Panc1 (cell line): Measurements from ENCODE around the gene CMTM8. TPM values are rescaled to one million over a fixed set of nuclear protein-coding genes. Genes with fewer than 3 reads are reported as not detected.

Experiments
- ATAC-seq: fragments of 200-7000 bp; cut with Tn5 transposase; 2 replicates; pipeline ENCODE4 v1.9.1; 2020; ENCODE audit warnings: mild to moderate bottlenecking, moderate library complexity
- BruUV-seq: library from RNA; stranded (reverse); fragments of 400-500 nt; replicated peaks from 2 replicates; lab custom pipeline; 2021; lab: Mats Ljungman, UMichigan
- CTCF ChIA-PET: fragments of 300-600 bp; sonication (Branson Sonifier 250); formaldehyde crosslinking; loops from one replicate; lab custom pipeline; 2022; ENCODE audit warnings: antibody characterized with exemption; lab: Charles Lee
- POLR2A ChIA-PET: fragments of 300-600 bp; sonication (Branson Sonifier 250); formaldehyde crosslinking; loops from one replicate; lab custom pipeline; 2022; ENCODE audit warnings: antibody characterized with exemption; lab: Charles Lee
- DNase-seq: peaks from one replicate; pipeline ENCODE4 v3.0.0-alpha.2; 2010; ENCODE audit warnings: low read depth, low spot score
- H3K27ac ChIP-seq: 2 replicates; pipeline ENCODE4 v1.5.1; 2011; ENCODE audit warnings: mild to moderate bottlenecking, low read length, inconsistent platforms
- H3K27me3 ChIP-seq: fragments of 200-500 bp; sonication (Bioruptor generic); 2 replicates; pipeline ENCODE4 v1.6.0; 2014; ENCODE audit warnings: low read length, inconsistent platforms; ENCODE audit not compliant: control insufficient read depth, insufficient read depth
- H3K36me3 ChIP-seq: fragments of 200-500 bp; sonication (Bioruptor generic); 2 replicates; pipeline ENCODE4 v1.5.1; 2014; ENCODE audit warnings: inconsistent platforms, mild to moderate bottlenecking, low read length, moderate library complexity; ENCODE audit not compliant: control insufficient read depth, insufficient read depth
- H3K4me1 ChIP-seq: 2 replicates; pipeline ENCODE4 v1.5.1; 2011; ENCODE audit warnings: inconsistent platforms, mild to moderate bottlenecking, low read length, moderate library complexity; ENCODE audit not compliant: control insufficient read depth, insufficient read depth
- H3K4me3 ChIP-seq, 2 experiments: 2 replicates each; pipeline ENCODE4 v1.5.1; 2011 to 2012; ENCODE audit warnings: low read depth in 2 of 2, low read length in 2 of 2, mild to moderate bottlenecking in 2 of 2, inconsistent platforms in 1 of 2, moderate library complexity in 1 of 2
- H3K9me3 ChIP-seq: fragments of 200-500 bp; sonication (Bioruptor generic); 2 replicates; pipeline ENCODE4 v1.5.1; 2014; ENCODE audit warnings: low read depth, mild to moderate bottlenecking, inconsistent platforms, low read length, moderate library complexity; ENCODE audit not compliant: control insufficient read depth, insufficient read depth
- POLR2AphosphoS5 ChIP-seq: IDR thresholded peaks from 2 replicates; pipeline ENCODE4 v1.6.1; 2012; ENCODE audit warnings: mild to moderate bottlenecking, low read depth, low read length, moderate library complexity
- SIN3A ChIP-seq: IDR thresholded peaks from 2 replicates; pipeline ENCODE4 v1.6.1; 2012; ENCODE audit warnings: low read depth, mild to moderate bottlenecking, low read length, moderate library complexity, borderline replicate concordance; ENCODE audit not compliant: insufficient read depth
- TCF7L2 ChIP-seq: IDR thresholded peaks from 2 replicates; pipeline ENCODE4 v1.6.1; 2011; ENCODE audit warnings: mild to moderate bottlenecking, low read depth, low read length, inconsistent platforms
- in situ Hi-C: cut with HindIII; loops from 2 replicates; pipeline ENCODE4 v1.10.0; 2016; ENCODE audit warnings: low sequenced_read_pairs, low pct_unique_long_range_greater_than_20kb
- intact Hi-C: fragments of 100-400 bp; cut with micrococcal nuclease; formaldehyde crosslinking; loops from one replicate; pipeline ENCODE4 v1.10.0; 2022; ENCODE audit not compliant: unreplicated experiment
- total RNA-seq: library from RNA; stranded (reverse); gene quantifications from one replicate; pipeline ENCODE4 v1.2.1, GENCODE V29; 2021; ENCODE audit not compliant: unreplicated experiment
- TF ChIP-seq, protein P1 (sequence below), 2 experiments: IDR thresholded peaks; 2 replicates each; pipeline ENCODE4 v1.6.1; 2011 to 2012; ENCODE audit warnings: low read depth in 2 of 2, control low read depth in 1 of 2, low read length in 1 of 2, mild to moderate bottlenecking in 1 of 2, moderate library complexity in 1 of 2; ENCODE audit not compliant: insufficient read depth in 1 of 2
- TF ChIP-seq, protein P2 (sequence below): fragments of 450-650 bp; IDR thresholded peaks from 2 replicates; pipeline ENCODE4 v1.5.1; 2017; ENCODE audit warnings: mild to moderate bottlenecking

Gene CMTM8
- total RNA-seq, 1 experiment from 2014 or later = 9.8 TPM

DNA sequence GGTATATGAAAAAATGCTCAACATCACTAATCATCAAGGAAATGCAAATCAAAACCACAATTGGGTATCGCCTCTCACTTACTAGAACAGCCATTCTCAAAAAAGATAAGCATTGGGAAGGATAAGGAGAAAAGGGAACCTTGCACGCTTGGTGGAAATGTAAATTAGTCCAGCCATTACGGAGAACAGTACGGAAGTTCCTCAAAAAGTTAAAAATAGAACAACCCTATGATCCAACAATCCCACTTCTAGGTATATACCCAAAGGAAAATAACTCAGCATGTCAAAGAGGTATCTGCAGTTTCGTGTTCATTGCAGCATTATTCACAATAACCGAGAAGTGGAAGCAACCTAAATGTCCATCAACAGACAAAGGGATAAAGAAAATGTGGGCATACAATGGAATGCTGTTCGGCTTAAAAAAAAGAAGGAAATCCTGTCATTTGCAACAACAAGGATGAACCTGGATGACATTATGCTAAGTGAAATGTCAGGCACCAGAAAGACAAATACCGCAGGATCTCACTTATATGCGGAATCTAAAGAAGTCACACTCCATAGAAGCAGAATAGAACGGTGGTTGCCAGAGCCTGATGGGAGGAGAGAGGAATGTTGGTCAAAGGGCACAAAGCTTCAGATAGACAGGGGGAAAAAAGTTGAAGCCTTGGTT lies 141.5 kb downstream of the CMTM8 start:
- H3K4me1 ChIP-seq = no peaks in the 10 kb centered on the region
- H3K4me3 ChIP-seq = no peak overlapping the region
- no peaks in the 10 kb centered on the region for H3K9me3 ChIP-seq
- CTCF ChIA-PET = no interaction called here
- DNase-seq (no peak), ATAC-seq (no peak)
- TF ChIP-seq TCF7L2 (no peak), SIN3A (no peak)
- TF ChIP-seq, protein P1, sequence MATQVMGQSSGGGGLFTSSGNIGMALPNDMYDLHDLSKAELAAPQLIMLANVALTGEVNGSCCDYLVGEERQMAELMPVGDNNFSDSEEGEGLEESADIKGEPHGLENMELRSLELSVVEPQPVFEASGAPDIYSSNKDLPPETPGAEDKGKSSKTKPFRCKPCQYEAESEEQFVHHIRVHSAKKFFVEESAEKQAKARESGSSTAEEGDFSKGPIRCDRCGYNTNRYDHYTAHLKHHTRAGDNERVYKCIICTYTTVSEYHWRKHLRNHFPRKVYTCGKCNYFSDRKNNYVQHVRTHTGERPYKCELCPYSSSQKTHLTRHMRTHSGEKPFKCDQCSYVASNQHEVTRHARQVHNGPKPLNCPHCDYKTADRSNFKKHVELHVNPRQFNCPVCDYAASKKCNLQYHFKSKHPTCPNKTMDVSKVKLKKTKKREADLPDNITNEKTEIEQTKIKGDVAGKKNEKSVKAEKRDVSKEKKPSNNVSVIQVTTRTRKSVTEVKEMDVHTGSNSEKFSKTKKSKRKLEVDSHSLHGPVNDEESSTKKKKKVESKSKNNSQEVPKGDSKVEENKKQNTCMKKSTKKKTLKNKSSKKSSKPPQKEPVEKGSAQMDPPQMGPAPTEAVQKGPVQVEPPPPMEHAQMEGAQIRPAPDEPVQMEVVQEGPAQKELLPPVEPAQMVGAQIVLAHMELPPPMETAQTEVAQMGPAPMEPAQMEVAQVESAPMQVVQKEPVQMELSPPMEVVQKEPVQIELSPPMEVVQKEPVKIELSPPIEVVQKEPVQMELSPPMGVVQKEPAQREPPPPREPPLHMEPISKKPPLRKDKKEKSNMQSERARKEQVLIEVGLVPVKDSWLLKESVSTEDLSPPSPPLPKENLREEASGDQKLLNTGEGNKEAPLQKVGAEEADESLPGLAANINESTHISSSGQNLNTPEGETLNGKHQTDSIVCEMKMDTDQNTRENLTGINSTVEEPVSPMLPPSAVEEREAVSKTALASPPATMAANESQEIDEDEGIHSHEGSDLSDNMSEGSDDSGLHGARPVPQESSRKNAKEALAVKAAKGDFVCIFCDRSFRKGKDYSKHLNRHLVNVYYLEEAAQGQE (IDR thresholded peaks at IDR 0.05; ENCODE audit: insufficient read depth in 1 of 2, low read depth in 2 of 2, low read length in 1 of 2) = no peak
- no peak overlapping the region for H3K27ac ChIP-seq
- no peaks in the 10 kb centered on the region for H3K36me3 ChIP-seq
- in situ Hi-C loops (no loop called here), intact Hi-C loops (no loop called here)
- BruUV-seq = no TSS peak
- POLR2A ChIA-PET = no interaction called here
- no peaks in the 10 kb centered on the region for H3K27me3 ChIP-seq

DNA sequence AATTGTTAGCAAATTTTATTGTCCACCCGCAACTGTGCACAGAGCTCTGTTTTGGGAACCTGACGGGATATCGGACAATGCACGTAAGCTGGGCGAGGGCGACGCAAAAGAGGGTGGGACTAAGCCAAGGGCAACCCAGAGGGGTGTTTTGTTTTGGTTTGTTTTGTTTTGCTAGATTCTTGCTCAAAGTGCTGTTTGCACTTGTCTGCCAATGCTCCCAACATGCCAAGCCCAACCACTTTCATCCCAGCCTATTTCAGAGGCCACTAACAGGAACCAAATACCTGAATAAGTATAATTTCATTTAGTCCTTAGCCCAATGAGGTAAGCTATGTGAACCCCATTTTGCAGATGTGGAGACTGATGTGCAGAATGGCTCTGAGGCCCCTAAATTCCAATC lies 143.4 kb downstream of the CMTM8 start:
- BruUV-seq = no TSS peak
- Histone ChIP-seq H3K36me3 (no peaks in the 10 kb centered on the region), H3K9me3 (no peaks in the 10 kb centered on the region), H3K4me1 (no peaks in the 10 kb centered on the region), H3K27ac (no peak overlapping the region), H3K4me3 (no peak overlapping the region), H3K27me3 (no peaks in the 10 kb centered on the region)
- no peak for DNase-seq
- ChIA-PET CTCF (no interaction called here), POLR2A (no interaction called here)
- in situ Hi-C loops (no loop called here), intact Hi-C loops (no loop called here)
- ATAC-seq = no peak
- TF ChIP-seq SIN3A = no peak
- no peak for TF ChIP-seq POLR2AphosphoS5
- TF ChIP-seq, protein P1 (IDR thresholded peaks at IDR 0.05; ENCODE audit: insufficient read depth in 1 of 2, low read depth in 2 of 2, low read length in 1 of 2) = no peak
- no peak for TF ChIP-seq TCF7L2
- TF ChIP-seq, protein P2, sequence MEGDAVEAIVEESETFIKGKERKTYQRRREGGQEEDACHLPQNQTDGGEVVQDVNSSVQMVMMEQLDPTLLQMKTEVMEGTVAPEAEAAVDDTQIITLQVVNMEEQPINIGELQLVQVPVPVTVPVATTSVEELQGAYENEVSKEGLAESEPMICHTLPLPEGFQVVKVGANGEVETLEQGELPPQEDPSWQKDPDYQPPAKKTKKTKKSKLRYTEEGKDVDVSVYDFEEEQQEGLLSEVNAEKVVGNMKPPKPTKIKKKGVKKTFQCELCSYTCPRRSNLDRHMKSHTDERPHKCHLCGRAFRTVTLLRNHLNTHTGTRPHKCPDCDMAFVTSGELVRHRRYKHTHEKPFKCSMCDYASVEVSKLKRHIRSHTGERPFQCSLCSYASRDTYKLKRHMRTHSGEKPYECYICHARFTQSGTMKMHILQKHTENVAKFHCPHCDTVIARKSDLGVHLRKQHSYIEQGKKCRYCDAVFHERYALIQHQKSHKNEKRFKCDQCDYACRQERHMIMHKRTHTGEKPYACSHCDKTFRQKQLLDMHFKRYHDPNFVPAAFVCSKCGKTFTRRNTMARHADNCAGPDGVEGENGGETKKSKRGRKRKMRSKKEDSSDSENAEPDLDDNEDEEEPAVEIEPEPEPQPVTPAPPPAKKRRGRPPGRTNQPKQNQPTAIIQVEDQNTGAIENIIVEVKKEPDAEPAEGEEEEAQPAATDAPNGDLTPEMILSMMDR = no peak
